NCI-H2196 (cell line): ENCODE results near the gene NACC1.
"Not testable (repeated sequence)": the region's sequence is repeated elsewhere in the genome, so short reads cannot be mapped to it uniquely, and the experiment has no call there.

Source experiments
- DNase-seq: peaks from one replicate; lab custom pipeline; 2025; ENCODE audit not compliant: unreplicated experiment; lab: John Stamatoyannopoulos, UW

NACC1 gene

GRCh38 chr19:13160557-13160956, 42.5 kb downstream of the NACC1 start:
- no peak for DNase-seq

- peak; percentile 97 for DNase-seq
Measured at GRCh38 chr19:13162724-13163608, 44.9 kb downstream of the NACC1 start.

GRCh38 chr19:13163609-13164342, 45.7 kb downstream of the NACC1 start:
- DNase-seq: peak; percentile 88

GRCh38 chr19:13164343-13165161, 46.5 kb downstream of the NACC1 start:
- DNase-seq: peak; percentile 71

GRCh38 chr19:13165162-13165997, 47.3 kb downstream of the NACC1 start:
- DNase-seq: no peak

GRCh38 chr19:13166151-13166550, 48.1 kb downstream of the NACC1 start:
- not testable (repeated sequence) for DNase-seq

GRCh38 chr19:13169769-13170168, 51.7 kb downstream of the NACC1 start:
- no peak for DNase-seq

GRCh38 chr19:13171146-13171545, 53.1 kb downstream of the NACC1 start:
- no peak for DNase-seq

- DNase-seq: peak; percentile 82
Measured at GRCh38 chr19:13172346-13173138, 54.5 kb downstream of the NACC1 start.

- DNase-seq: no peak
Measured at GRCh38 chr19:13173139-13173737, 55.2 kb downstream of the NACC1 start.

- no peak for DNase-seq
Measured at GRCh38 chr19:13176345-13176744, 58.3 kb downstream of the NACC1 start.

GRCh38 chr19:13177584-13177983, 59.5 kb downstream of the NACC1 start:
- DNase-seq: not testable (repeated sequence)

- DNase-seq: not testable (repeated sequence)
Measured at GRCh38 chr19:13178291-13178690, 60.2 kb downstream of the NACC1 start.

- DNase-seq: peak; percentile 21
Measured at GRCh38 chr19:13181747-13182388, 63.8 kb downstream of the NACC1 start.

GRCh38 chr19:13184926-13185325, 66.9 kb downstream of the NACC1 start:
- not testable (repeated sequence) for DNase-seq

- not testable (repeated sequence) for DNase-seq
Measured at GRCh38 chr19:13185763-13186657, 67.9 kb downstream of the NACC1 start.

GRCh38 chr19:13186688-13187087, 68.6 kb downstream of the NACC1 start:
- not testable (repeated sequence) for DNase-seq

GRCh38 chr19:13187419-13187818, 69.4 kb downstream of the NACC1 start:
- DNase-seq: no peak
